GM21737 (cell line): ENCODE data around the gene LRRTM4.

Source experiments
- ATAC-seq: cut with Tn5 transposase; IDR thresholded peaks from one replicate; pipeline ENCODE4 v1.9.1; 2021; ENCODE audit warnings: mild to moderate bottlenecking, moderate library complexity; ENCODE audit not compliant: unreplicated experiment

LRRTM4 gene

DNA sequence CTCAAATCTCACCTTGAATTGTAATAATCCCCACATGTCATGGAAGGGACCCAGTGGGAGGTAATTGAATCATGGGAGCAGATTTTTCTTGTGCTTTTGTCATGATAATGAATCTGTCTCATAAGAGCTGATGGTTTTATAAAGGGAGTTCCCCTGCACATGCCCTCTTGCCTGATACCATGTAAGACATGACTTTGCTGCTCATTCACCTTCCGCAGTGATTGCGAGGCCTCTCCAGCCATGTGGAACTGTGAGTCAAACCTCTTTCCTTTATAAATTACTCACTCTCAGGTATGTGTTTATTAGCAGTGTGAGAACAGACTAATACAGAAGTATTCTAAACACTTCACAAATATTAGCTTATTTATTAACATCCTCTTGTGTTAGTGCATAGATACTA, 516.7 kb downstream of the LRRTM4 start:
- ATAC-seq: no peak

DNA sequence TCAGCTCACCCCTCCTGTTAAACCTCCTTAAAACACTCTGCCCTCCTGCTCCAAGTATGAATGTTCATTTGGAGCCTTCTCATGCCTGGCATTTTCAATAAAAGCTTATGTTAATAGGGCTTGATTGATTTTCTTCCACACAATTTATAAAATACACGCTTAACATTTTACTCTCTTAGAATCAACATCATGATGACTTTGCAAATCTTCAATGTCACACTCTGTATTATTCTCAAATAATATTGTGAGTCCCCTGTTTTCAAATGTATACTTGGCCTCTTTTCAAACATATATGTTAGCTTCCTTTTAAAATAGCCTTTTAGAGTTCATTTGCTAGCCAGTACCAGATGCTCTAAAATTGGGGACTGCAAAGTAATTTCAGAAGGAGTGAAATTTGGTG, 520.3 kb downstream of the LRRTM4 start:
- no peak for ATAC-seq

DNA sequence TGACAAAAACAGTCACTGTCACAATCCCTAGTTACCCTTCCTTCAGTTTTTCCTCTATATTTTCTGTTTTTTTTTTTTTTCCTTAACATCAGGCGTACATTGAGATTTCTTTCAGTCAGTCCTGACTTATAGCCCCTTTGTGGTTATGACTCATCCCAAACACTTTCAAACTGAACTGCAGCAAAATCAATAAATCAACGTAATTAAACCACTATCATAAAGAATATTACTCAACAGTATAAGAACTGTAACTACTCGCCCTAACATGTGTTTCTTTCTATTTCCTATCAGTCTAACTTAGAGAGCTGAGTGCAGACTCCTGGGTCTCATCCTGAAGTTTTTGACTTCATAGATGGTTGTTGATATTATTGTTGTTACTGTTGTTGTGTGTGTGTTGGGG, 523.5 kb downstream of the LRRTM4 start:
- ATAC-seq: no peak

DNA sequence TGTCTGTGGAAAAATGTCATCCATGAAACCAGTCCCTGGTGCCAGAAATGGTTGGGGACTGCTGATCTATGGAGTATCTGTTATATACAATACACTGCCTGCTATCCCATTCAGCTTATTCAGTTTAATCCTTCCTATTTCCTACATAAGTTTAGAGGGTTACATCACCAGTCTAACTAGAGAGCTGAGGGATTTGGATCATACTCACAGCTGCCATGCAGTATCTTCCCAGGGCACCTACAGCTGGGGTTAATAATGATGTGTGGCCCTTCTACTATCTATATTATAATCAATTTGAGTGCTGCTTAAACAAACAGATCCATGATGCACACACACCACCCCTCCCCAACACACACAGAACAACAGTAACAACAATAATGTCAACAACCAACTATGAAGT, 524.0 kb downstream of the LRRTM4 start:
- no peak for ATAC-seq

DNA sequence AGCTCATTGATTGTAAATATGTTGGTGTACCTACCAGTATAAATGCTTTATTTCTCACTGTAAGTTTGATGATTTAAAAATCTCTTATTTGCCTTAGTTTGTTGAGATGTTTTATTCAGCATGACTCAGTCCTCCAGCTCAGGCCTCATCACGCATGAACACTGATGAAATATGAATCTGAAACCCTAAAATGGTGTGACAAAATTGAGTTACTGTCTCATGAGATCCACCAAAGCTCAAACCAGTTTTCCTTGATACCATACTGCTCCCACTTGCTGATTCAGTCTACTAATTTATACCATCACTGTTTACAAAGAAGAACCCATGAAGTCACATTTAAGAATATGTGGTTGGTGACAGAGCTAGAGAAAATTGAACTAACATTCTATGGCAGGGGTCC, 524.9 kb downstream of the LRRTM4 start:
- ATAC-seq: no peak

DNA sequence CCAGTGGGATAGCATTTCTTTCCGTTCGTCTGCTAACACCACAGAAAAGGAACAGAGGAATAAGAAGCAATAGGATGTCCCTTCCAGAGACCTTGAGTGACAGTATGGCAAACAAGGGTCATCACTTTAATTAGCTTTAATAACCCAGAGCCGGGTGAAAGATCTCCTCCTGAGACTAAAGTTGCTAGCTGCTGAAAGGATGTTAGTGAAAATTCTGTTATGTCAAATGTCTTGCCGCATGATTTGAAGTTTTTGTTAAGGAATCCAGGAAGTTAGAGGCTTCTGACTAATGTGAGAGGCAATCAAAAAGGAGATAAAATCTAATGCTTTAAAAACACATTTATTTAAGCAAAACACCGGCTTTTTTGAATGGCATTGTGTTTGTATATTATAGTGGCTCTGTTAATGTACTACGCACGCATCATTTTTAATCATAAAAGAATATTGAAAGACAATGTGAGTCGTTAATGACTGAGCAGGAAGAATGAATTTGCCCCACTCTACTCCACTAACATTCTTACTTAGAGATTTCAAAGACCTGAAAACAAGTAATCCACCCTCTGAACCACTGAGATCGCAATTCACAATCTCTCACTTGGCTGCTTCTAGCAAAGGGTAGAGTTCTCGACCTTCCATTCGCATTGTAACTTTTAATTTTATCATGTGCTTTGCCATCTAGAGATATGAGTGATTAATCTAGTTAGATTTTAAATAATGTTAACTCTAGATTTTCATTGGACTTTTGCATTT, 536.6 kb downstream of the LRRTM4 start:
- ATAC-seq: no peak

DNA sequence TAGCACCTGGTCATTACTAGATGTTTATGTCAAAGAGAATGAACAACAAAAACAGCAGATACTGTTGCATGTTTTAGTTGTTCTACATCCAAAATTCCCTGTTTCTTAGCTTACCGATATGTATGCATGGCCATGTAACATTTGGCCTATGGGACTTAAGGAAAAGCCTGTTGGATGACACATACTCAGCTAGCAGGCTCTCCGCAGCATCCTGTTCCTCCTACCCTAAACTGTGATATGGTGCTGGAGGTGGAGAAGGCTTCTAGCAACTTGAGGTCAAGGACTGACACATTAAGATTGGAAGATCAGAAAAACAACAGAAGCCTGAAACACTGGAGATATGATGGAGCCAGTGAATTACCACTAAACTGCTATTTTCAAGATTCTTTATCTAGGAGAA, 537.8 kb downstream of the LRRTM4 start:
- ATAC-seq: no peak

DNA sequence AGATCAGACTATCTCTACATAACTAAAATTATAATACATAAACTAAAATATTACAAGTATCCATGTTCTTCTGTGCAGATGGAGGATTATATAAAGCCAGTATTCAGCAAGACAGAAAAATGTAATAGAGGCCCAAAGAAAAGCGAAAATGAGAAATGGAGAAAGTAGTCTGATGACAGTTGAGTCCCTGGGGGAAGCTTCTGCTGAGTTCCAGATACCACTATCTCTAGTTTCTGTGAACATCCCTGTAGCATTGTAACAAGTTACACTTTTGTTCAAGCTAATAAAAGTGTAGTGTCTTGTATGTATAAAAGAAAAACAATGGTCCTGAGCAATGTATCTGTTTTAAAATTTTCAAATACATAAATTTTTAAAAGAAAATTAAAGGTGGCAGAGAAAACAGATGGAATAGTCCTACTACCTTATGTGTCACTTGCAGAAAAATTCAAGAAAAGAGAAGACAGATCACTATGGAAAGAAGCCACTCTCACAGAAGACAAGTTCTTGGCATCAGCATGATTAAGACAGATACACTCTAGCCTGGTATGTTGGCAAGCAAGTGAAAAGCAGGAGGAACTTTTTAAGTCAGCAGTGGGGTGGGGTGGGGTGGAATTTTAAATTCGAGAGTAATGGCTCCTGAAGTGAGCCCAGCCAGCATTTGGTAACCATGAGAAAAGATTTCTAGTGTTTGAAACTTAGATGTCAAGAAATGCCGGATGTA, 541.9 kb downstream of the LRRTM4 start:
- no peak for ATAC-seq

DNA sequence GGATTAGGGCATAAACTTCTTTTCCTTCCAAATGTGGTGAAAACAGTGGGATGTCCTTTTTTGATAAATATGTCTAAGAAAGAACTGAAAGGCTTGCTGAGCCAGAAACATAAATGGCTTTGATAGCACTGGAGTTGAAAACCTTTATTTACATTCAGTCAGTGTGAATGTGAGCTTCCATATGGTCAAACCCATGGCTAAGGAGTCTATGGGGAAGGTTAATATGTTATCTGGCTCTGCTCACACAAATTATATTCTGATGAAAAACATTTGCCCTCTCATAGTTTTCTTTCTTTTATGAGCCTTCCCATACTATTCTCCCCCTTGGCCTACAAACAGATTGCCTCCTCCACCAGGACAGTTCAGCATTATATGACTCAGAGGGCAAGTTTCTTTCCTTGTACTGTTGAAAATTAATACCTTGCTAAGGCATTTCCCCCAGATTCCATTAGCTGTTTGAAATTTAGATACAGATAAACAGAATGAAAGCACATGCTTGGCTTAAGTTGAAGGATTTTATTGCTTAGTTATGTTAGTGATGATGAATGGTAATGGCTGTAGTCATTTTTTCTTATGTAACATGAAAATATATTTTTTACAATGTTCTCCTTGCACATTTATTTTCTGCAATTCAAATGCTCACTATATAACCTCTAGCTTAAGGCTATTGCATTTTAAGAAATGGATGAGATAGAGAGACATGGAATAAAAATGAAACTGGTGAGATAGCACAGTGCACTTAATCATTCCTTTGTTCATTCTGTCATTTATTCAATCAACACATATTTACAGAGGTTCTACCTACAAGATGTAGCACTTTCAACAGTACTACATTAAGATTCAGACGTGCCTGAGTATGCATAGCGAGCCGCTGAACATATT, 544.1 kb downstream of the LRRTM4 start:
- ATAC-seq: no peak

DNA sequence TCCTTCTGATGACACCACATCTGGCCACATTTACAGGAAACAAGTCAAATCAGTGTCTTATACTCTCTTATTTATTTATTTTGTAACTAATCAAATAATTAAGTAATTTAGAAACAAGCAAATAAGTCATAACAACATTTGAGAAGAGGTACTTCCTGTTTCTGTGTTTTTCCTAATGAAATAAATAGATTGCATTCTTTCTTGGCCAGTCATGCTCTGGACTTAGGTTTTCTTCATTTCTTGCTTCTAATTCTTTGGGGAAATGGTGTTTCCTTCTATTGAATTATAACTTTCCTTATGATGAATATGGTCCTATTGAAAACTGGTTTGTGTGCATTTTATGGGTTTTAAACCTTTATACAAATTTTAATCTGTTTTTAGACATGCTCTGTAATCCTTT, 546.4 kb downstream of the LRRTM4 start:
- no peak for ATAC-seq

DNA sequence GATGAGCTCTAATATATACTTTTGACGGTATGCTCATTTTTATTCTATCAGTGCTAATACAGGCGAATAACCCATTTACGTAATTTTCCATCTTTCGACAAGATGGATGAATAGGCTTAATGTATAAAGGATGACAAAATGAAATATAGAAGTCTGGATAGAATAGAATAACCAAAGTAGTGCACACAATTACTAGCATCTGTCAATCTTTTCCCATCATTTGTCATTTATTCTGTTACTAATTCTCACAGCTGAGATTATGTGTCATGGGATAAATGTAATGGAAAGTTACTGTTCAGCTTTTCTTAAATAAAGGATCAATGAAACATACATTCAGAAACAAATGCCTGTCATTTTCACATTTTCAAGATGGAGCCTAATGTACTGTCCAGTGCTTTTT, 548.6 kb downstream of the LRRTM4 start:
- ATAC-seq: no peak

DNA sequence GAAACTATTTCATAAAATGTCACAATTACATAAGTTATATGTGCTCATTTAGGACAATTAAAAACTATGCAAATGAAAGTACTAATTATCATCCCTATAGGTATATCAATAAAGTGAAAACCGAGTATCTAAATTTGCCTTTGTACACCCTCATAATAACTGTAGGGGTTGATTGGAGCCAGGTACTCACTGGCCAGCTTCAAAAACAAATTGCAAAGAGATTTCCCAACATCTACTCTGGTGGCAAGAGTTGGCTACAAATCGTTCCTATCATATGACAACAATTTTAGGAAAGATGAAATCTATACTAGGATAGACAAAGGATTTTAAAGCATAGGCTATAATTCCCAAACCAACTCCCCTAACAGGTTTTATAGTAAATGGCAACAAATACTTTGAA, 556.4 kb downstream of the LRRTM4 start:
- ATAC-seq: no peak

DNA sequence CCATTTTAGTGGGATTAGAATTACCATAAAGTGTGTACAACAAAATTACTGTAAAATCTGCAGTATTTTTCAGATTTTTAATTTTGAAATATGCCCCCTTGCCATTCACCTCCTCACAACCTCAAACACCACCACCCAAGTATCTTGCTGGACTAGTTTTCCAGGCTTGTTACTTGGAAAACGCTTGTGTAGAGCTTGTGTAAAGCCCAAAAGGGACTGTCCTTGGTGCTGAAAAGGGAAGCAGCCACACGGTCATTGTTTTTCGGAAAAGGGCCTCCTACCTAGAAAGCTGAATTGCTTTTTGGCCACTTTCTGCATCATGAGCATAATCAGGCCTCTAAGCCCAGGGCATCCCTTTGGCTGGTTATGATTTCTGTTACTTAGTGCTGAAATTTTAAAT, 563.4 kb downstream of the LRRTM4 start:
- ATAC-seq: no peak

DNA sequence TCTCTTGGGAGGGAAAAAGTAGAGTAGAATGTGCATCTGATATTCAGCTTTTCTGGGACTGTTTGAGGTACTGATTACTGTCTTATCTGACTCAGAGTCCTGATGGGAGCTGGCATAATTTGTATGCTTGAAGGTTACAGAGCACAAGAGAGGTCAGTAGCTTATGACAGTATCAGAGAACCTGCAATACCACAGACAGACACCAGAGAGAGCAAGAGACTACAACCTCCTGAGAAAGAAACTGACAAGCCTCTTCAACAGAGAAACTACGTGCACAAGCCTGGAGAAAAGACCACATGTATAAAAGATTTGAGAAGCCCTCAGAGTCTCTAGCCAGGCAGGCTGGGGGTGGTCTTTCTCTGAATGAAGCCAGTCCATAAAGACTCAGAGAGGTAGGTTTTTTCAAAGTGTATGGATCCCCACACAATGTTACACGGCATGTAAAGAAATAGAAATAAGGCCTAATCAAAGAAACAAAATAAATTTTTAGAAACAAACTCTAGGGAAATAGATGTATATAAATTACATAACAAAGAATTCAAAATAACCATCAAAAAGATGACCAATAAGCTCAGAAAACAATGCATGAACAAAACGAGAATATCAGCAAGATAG, 568.3 kb downstream of the LRRTM4 start:
- no peak for ATAC-seq

DNA sequence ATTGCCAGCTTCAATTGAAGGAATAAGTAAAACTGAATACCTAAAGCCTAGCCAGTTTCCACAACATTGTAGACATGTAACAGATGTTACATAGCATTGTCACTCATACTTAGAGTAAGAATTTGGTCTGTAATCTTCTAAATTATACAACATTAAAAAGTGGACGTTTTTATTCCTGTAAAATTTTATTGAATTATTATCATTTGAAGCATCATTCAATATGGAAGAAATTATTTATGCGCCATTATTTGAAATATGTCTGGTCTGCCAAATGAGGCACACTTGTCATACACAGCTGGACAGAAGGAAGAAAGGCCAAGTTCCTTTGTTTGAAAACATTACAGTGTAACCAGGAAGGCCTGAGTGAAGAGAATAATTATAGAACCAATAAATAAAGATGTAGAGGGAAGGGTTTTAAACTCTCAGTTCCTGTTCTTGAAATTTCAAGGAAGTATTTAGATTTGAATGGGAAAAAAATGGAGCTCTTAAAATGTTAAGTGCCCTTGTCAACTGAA, 575.5 kb downstream of the LRRTM4 start:
- ATAC-seq: no peak

DNA sequence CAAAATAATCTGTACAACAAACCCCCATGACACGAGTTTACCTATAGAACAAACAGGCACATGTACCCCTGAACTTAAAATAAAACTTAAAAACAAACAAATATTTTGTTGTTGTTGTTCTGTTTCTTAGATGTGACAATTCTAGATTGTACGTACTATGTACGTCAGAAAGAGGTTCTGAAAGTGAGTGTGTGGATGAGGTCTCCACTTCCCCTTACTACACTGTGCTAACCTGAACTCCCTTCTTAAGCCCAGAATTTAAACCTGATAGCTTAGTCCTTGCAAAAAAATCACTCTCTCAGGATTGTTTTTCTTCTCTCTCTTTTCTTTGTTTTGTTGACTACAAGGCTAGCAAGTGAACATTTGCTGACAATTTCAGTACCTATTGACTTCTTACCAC, 581.6 kb downstream of the LRRTM4 start:
- no peak for ATAC-seq

DNA sequence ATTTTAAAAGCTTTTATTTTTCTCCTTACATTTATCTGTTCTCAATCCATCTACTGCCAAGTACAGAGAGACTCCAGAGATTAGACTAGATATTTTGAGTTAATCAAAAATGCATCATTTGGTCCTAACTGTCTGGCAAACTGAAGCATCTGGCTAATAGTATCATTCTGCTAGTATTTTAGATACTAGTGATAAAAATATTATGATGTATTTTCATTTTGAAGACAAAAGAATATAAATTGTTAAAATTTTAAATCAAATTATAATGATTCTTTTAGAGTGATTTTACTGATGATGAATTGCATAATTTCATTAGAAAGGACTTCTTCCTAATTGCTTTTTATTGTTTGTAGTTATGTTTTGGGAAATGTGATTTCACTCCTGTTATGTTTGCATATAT, 584.0 kb downstream of the LRRTM4 start:
- ATAC-seq: no peak

DNA sequence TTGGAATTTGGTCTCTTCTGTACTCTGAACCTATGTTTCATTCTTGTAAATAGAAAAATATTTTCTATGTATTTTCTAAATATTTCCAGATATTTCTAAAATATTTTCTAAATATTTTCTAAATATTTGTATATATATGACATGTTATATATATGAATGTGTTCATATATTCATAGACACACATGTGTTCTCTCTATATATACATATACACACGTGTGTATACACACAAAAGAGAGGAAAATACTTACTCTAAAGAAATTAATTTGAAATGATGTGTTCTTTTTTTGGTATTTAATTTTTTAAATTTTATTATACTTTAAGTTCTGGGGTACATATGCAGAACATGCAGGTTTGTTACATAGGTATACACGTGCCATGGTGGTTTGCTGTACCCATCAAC, 589.6 kb downstream of the LRRTM4 start:
- ATAC-seq: no peak

DNA sequence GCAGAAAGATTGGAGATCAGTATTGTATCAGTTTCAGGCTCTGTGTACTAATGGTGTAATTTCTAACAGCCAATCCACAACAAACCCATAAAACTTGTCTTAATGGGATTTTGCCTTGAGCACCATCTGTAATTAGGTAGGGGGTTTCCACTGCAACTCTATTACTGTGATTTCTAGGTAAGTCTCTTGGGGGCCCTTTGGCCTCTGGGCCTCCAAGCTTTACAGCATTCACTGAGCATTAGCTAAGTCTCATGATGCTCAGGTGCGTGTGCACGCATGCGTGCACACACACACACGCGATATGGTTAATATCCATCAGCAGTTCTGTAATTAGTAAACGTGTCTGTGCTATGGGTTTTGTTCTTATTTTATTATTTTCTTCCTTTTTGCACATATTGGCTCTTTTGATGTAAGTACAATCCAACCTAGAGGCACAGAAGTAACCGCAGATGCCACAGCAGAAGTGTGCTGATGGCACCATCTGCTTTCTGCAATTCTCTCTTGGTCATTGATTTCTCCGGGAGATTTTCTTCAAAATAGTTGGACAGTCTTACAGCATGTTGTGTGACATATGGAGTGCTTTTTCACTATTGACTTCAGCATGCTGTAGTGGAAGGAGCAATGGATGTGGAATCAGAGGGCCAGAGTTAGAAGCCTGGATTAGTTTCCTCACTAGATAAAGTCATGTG, 592.0 kb downstream of the LRRTM4 start:
- ATAC-seq: no peak

DNA sequence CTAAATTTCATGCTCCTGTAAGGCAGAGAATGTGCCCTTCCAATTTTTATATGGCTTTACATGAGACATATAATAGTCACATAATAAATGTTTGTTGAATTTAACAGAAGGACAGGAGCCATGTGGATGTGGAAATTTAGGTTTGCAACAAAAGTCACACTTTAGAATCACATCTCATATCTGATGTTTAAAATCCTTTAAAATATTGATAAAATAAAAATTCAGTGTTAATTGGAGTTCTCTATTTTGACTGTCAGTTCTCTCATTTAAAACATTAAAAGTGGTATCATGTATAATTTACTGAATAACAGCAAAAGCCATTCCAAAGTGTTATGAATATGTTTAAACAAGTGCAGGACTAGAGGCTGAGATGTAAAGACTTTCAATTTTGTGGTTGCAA, 594.1 kb downstream of the LRRTM4 start:
- no peak for ATAC-seq
